ENCODE results near the gene VAV3.

DNA sequence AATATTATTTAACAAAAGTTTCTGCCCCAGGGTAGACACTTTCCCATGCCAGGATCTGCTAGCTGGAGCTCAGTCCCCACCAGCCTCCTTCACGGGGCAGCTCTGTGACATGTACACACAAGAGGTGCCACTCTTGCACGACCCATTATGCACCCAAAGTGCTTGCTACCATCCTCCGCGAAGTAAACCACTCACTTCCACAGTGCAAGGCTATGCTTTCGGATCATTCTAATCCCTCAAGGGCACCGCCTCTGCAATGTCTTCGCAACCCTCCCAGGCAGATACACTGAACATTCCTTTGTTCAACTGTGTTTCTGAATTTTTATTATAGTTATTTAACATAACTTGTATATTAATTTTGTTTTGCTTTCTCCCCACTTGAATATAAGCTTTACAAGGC, 303.8 kb downstream of the VAV3 start:
- TF ChIP-seq, protein P1, sequence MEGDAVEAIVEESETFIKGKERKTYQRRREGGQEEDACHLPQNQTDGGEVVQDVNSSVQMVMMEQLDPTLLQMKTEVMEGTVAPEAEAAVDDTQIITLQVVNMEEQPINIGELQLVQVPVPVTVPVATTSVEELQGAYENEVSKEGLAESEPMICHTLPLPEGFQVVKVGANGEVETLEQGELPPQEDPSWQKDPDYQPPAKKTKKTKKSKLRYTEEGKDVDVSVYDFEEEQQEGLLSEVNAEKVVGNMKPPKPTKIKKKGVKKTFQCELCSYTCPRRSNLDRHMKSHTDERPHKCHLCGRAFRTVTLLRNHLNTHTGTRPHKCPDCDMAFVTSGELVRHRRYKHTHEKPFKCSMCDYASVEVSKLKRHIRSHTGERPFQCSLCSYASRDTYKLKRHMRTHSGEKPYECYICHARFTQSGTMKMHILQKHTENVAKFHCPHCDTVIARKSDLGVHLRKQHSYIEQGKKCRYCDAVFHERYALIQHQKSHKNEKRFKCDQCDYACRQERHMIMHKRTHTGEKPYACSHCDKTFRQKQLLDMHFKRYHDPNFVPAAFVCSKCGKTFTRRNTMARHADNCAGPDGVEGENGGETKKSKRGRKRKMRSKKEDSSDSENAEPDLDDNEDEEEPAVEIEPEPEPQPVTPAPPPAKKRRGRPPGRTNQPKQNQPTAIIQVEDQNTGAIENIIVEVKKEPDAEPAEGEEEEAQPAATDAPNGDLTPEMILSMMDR (conservative IDR thresholded peaks at IDR 0.05 in 1 of 2, IDR thresholded peaks at IDR 0.05 in 1 of 2; ENCODE audit: low read depth in 1 of 2, low read length in 2 of 2), result no peak
- TF ChIP-seq EZH2 (IDR thresholded peaks at IDR 0.05; ENCODE audit: low read length, missing control alignments), result no peak

All from fibroblast of lung (primary cell).